NT2/D1 (cell line): Measurements from ENCODE around the gene SLC5A9.

ENCODE experiments used
- SUZ12 ChIP-seq: IDR thresholded peaks from 2 replicates; pipeline ENCODE4 v1.6.1; 2011; ENCODE audit not compliant: insufficient read length, insufficient read depth; ENCODE audit errors: extremely low read depth
- YY1 ChIP-seq: IDR thresholded peaks from 2 replicates; pipeline ENCODE4 v1.6.1; 2011; ENCODE audit not compliant: insufficient read length, insufficient read depth
- ZNF274 ChIP-seq: IDR thresholded peaks from 2 replicates; pipeline ENCODE4 v1.6.1; 2011; ENCODE audit warnings: mild to moderate bottlenecking, low read depth, low read length

- TF ChIP-seq YY1 (no peak), SUZ12 (no peak), ZNF274 (no peak)
Measured at GRCh38 chr1:48229317-48229716, 6.8 kb downstream of the SLC5A9 start.
